Measurements from ENCODE around the gene UNC5A.

The UNC5A gene

DNA sequence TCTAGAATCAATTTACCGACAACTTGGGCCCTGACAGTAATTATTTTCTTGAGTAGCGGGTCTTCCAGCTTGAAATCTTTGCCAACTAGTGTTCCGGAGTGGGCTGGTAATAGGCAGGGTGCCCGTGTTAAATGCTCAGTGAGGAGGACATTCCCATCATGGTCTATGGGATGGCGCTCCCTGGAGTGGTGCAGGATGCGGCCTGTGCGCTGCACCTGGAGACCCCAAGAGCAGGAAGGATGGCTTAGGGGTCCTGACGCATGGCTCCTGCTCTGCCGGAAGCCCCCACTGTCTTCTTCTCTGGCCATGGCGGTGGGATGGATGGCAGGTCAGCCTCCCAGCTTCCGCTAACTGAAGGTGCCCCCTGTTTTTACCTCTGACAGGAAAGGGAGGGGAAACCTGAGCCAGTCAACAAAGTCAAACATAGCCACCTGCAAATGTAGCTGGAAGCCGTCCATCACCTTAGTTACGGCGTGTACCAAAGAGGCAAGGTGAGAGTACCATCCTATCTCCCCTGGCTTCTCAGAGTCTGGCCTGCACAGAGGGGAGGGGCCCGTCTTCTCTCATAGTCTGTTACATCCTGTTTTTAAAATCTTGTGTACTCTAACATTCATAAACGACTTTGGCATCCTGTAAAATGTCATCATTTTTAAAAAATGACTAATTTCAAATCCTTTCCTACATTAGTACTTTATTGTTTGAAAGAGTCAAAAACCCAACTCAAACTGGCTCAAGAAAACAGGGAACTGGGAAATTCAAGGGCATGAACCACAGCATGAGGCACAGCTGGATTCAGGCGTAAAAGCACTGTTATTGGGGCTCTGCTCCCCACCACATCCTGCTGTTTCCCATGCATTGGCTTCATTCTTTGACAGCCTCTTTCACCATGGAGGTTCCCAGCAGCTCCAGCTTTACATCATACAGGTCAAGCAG lies 28.5 kb upstream of the UNC5A start:
- no peak for DNase-seq

- DNase-seq = no peak
Observed at GRCh38 chr5:176784218-176785165, 25.9 kb upstream of the UNC5A start.

GRCh38 chr5:176785184-176786145 lies 24.9 kb upstream of the UNC5A start:
- no peak for DNase-seq

GRCh38 chr5:176787676-176788075 lies 22.7 kb upstream of the UNC5A start:
- DNase-seq = no peak

GRCh38 chr5:176788091-176788490 lies 22.3 kb upstream of the UNC5A start:
- no peak for DNase-seq

DNA sequence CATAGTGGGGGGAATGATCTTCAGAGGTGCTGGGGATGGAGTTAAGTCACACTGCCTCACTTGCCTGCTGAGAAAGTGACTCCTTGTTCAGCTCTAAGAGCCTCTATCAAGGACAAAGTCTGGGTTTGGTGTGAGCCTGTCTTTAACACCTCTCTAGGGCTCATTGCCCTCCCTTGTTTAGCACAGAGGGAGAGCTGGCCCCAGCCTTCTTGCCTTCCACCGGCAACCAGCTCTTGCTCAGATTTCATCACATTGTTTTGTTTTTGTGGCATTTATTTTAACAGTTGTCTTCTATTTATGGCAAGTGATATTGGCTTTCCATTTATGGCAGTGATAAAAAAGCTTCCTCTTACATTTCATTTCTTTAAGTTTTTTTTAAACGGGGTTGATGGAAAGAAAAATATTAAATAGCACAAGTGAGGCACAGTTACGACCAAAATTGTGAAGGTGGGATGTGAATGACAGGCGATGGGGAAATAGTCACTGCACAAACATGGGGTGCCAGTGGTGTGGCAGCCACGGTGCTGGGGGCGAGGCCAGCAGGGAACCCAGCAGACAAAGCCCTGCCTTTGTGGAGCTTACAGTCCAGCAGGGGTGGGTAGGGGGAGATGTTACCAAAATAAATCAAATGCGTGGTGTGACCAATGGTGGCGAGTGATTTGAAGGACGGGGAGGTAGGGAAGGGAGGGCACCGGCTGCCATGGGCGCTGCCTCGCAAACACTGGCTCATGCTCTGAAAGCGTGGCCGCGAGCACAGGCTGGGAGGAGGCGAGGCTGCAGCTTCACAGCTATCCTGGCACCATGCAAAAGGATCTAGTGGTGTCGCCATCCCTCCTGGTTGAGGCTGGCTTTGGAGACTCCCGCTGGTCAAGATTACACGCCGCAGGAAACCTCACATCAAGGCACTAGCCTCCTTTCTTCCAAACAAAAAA lies 21.2 kb upstream of the UNC5A start:
- no peak for DNase-seq

DNA sequence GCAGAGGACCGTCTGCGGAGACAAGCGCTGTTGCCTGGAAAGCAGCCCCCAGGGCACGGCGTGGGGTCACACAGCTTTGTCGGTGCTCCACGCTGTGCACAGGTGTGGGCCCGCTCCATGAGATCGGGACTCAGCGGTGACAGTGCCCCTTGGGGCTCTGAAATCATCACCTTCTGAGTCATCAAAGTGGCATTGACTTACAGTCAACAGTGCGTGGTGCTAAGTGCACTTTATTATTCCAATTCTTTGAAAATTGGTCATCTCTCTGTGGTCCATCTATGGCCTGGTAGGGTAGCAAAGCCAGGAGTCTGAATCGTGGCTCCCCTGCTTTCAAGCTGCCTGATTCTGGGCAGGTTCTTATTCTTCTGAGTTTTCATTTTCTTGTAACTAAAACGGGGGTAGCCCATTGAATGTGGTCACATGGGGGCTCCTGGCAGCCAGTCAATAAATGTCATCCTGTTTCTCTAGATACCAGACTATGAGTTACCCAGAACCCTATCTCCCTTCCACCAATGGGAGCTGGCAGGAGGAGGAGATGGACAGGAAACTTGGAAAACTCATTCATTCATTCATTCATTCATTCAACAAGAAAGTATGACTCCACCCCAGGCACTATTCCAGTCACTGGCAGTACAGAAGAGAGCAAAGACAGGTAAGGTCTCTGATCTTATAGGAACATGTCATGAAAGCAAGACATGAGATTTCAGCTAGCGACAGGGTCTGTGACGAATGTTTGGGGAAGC lies 20.3 kb upstream of the UNC5A start:
- DNase-seq = no peak

GRCh38 chr5:176790941-176791340 lies 19.4 kb upstream of the UNC5A start:
- no peak for DNase-seq

- DNase-seq = no peak
Observed at GRCh38 chr5:176792655-176793342, 17.6 kb upstream of the UNC5A start.

DNA sequence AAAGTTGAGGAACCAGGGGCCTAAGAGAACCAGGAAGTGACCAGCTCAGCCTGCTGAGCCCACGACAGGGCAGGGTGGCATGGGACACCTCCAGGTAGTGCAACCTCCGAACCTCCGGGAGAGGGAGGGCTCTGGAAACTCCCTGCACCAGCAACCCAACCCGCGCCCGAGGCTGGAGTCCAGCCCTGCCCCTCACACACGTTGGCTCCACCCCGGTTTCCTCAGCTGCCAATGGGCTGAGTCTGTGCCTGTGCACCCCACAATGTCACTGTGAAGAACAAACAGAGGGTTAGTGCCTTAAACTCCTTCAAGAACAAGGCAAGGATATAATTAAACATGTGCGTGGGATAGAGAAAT lies 17.0 kb upstream of the UNC5A start:
- DNase-seq = no peak

- no peak for DNase-seq
Observed at GRCh38 chr5:176793736-176794135, 16.6 kb upstream of the UNC5A start.

GRCh38 chr5:176794509-176794908 lies 15.8 kb upstream of the UNC5A start:
- no peak for DNase-seq

GRCh38 chr5:176796411-176796810 lies 13.9 kb upstream of the UNC5A start:
- no peak for DNase-seq

DNA sequence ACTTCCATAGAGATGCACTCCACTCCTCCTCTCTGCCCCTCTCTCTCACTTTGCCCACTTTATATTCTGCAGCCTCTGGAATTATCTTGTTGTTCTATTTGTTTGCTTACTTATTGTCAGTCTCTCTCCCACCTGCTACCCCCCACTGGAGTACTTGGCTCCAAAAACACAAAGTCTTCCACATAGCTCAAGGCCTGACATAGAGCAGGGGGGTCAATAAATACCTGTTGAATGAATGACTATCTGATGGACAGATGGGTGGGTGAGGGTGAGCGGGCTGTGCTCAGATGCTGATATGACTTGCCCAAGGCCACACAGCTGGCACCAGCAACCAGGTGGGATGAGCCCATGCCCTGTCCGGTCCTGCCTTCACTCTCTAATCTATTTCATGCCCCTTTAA lies 13.4 kb upstream of the UNC5A start:
- no peak for DNase-seq

DNA sequence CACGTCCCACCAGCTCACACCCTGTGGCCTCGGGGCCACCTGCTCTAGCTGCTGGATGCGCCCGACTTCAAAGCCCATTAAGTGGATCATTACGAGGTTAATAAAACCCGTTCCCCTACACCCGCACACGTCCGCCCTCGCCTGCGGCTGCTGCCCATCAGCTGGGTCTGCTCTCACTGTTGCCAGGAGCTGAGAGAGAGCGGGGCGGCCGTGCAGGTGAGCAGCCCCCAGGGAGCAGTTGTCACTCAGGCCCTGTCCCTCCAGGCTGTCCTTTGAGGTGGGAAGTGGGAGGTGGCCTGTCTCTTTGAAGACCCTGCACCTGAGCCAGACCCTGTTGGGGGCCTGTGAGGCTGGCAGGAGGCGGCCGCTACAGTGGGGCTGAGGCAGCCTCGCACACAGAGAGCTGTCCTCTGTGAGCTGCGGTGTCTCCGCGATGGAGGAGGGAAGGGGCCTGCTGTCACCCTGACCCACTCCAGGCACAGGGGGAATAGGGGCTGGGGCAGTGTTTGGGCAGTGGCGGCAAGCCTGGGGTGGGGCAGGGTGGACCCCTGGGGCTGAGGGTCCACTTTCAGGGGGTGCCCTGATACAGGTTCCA lies 12.8 kb upstream of the UNC5A start:
- no peak for DNase-seq

- no peak for DNase-seq
Observed at GRCh38 chr5:176798086-176798876, 12.1 kb upstream of the UNC5A start.

DNA sequence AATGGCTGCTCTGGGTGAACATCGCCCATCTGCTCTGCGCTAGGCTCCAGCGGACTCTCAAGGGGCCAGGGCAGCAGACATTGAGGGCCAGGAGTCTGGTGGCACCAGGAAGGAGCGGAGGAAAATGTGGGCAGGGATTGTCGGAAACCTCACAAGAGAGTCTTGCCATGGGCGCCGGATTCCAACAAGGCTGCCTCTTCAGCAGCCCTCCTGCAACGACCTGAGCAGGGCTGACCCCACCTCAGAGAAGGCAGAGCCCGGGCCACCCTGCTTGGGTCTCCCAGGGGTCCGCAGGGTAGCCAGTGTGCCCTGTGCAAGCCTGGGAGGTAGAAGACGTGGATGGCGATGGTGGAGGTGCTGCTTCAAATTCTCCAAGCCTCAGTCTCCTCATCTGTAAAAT lies 11.4 kb upstream of the UNC5A start:
- DNase-seq = no peak

DNA sequence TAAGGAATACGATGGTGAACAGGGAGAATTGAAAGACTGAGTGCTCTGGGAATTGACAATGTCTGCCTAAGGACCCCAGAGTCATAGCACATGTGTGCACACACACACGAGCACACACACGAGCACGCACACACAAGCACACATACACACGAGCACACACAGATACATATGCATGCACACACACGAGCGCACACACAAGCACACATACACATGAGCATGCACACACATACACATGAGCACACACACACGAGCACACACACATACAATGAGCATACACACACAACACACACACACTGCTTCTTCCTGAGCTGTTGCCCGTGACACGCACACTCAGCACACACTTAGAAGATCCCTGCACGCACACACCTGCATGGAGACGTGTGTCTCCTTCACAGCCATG lies 10.9 kb upstream of the UNC5A start:
- no peak for DNase-seq

GRCh38 chr5:176800024-176800423 lies 10.3 kb upstream of the UNC5A start:
- no peak for DNase-seq

Data from activated CD8-positive, alpha-beta memory T cell treated with anti-CD3 and anti-CD28 coated beads, Interleukin-2, amount 50 U/mL, for 4 hours (primary cell).